Body of pancreas (tissue), 4 donors: Measurements from ENCODE around the gene HMG20A. TPM values are rescaled to one million over a fixed set of nuclear protein-coding genes. Genes with fewer than 3 reads are reported as not detected.

ENCODE experiments used
- ATAC-seq: fragments of 150-250 bp; one replicate; pipeline ENCODE4 v1.9.1; 2016
- DNase-seq, 4 donors: peaks; one replicate each; pipeline ENCODE4 v3.0.0-alpha.2; 2019
- H3K27ac ChIP-seq, 4 donors: fragments of 200-600 bp; sonication (generic); 1 replicate in 3 of 4; 2 replicates in 1 of 4; pipeline versions ENCODE4 v1.5.1 to v1.6.1; 2016 to 2019; ENCODE audit warnings: mild to moderate bottlenecking in 1 of 4, mixed read lengths in 1 of 4, moderate library complexity in 1 of 4
- H3K27me3 ChIP-seq, 2 donors: fragments of 200-600 bp; sonication (generic); one replicate each; pipeline ENCODE4 v1.6.0; 2016; ENCODE audit warnings: mild to moderate bottlenecking in 1 of 2
- H3K36me3 ChIP-seq, 2 donors: fragments of 200-600 bp; sonication (generic); replicated peaks in 1 of 2; 2 replicates each; pipeline ENCODE4 v1.5.1; 2016; ENCODE audit warnings: low read depth in 2 of 2; ENCODE audit not compliant: insufficient read depth in 1 of 2
- H3K4me1 ChIP-seq: fragments of 200-600 bp; sonication (generic); one replicate; pipeline ENCODE4 v1.6.0; 2016
- H3K4me3 ChIP-seq, 2 donors: fragments of 200-600 bp; sonication (generic); 1 replicate in 1 of 2; 2 replicates in 1 of 2; pipeline ENCODE4 v1.5.1; 2016 to 2019
- H3K9me3 ChIP-seq, 3 donors: fragments of 200-600 bp; sonication (generic); 1 replicate in 2 of 3; 2 replicates in 1 of 3; pipeline ENCODE4 v1.5.1; 2016
- CTCF ChIP-seq, 7 experiments: fragments of 450-650 bp in 4 of 7; fragments of 200-600 bp in 3 of 7; sonication (generic) in 3 of 7; IDR thresholded peaks; one replicate each; pipeline ENCODE4 v1.5.1; 2016 to 2019; ENCODE audit warnings: antibody characterized with exemption in 7 of 7
- POLR2A ChIP-seq, 3 donors: fragments of 450-650 bp; IDR thresholded peaks; one replicate each; pipeline ENCODE4 v1.6.1; 2016; ENCODE audit warnings: antibody characterized with exemption in 3 of 3, mild to moderate bottlenecking in 2 of 3
- WGBS, 2 donors: methylation state at CpG; one replicate each; pipeline ENCODE4 v1.1.5; 2017; 5-methylcytosine and 5-hydroxymethylcytosine counted together
- intact Hi-C: fragments of 100-400 bp; cut with DNase I; formaldehyde crosslinking; loops from one replicate; pipeline ENCODE4 v1.15.1; 2023
- total RNA-seq, 2 donors: library from RNA; depleted of rRNA; stranded (reverse); fragments of >200 nt; gene quantifications; one replicate each; pipeline ENCODE4 v1.1.0, GENCODE V29; 2016

HMG20A gene
- total RNA-seq, 2 donors from 2014 or later: 21.8 to 59.0 TPM

DNA sequence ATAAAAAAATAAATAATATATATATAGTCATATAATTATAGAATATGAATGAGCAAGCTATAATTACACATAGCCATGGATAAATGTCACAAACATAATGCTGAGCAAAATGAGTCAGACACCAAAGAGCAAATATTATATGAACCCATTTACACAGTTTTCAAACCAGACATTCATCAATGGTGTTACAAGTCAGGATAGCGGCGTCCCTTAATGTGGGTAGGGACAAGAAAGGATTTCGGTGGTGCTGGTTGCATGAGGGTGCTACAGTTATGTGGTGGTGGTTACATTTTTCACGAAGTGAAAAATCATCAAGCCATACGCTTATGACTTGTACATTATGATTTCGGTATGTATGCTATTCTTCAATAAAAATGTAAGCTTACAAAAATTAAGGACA is 100.5 kb downstream of the HMG20A start:
- ATAC-seq (no peak), DNase-seq (no peak)
- H3K4me1 ChIP-seq: no peaks in the 10 kb centered on the region
- no peaks in the 10 kb centered on the region for H3K9me3 ChIP-seq
- H3K4me3 ChIP-seq: no peak overlapping the region
- TF ChIP-seq POLR2A (IDR thresholded peaks at IDR 0.05) (no peak), CTCF (IDR thresholded peaks at IDR 0.05) (no peak)
- no peaks in the 10 kb centered on the region for H3K27me3 ChIP-seq
- H3K27ac ChIP-seq: no peak overlapping the region
- intact Hi-C loops: no loop called here
- H3K36me3 ChIP-seq: no peaks in the 10 kb centered on the region
- 92% methylated on average over 6 of the region's 6 CpGs for WGBS, 2 donors

- TF ChIP-seq CTCF (IDR thresholded peaks at IDR 0.05) (no peak), POLR2A (IDR thresholded peaks at IDR 0.05) (no peak)
- no peak overlapping the region for H3K27ac ChIP-seq
- ATAC-seq (no peak), DNase-seq (no peak)
- no peaks in the 10 kb centered on the region for H3K36me3 ChIP-seq
- H3K4me1 ChIP-seq: no peaks in the 10 kb centered on the region
- H3K27me3 ChIP-seq: no peaks in the 10 kb centered on the region
- intact Hi-C loops: no loop called here
- H3K4me3 ChIP-seq: no peak overlapping the region
- 88 to 93% methylated on average over 5 to 6 of the region's 6 CpGs for WGBS, 2 donors
- no peaks in the 10 kb centered on the region for H3K9me3 ChIP-seq
Observed at GRCh38 chr15:77525400-77525811, 104.7 kb downstream of the HMG20A start.

- H3K36me3 ChIP-seq: no peaks in the 10 kb centered on the region
- 74 to 88% methylated on average over 11 of the region's 11 CpGs for WGBS, 2 donors
- H3K27ac ChIP-seq: no peak overlapping the region
- no peaks in the 10 kb centered on the region for H3K9me3 ChIP-seq
- H3K4me1 ChIP-seq: no peaks in the 10 kb centered on the region
- intact Hi-C loops: no loop called here
- no peaks in the 10 kb centered on the region for H3K27me3 ChIP-seq
- DNase-seq (no peak), ATAC-seq (no peak)
- H3K4me3 ChIP-seq: no peak overlapping the region
- TF ChIP-seq POLR2A (IDR thresholded peaks at IDR 0.05) (no peak), CTCF (IDR thresholded peaks at IDR 0.05) (no peak)
Observed at GRCh38 chr15:77525907-77526594, 105.4 kb downstream of the HMG20A start.

- DNase-seq: no peak
- Histone ChIP-seq H3K36me3 (no peaks in the 10 kb centered on the region), H3K4me1 (no peaks in the 10 kb centered on the region), H3K27ac (no peak overlapping the region), H3K4me3 (no peak overlapping the region), H3K27me3 (no peaks in the 10 kb centered on the region), H3K9me3 (no peaks in the 10 kb centered on the region)
- WGBS, 2 donors: 88 to 90% methylated on average over 10 to 14 of the region's 14 CpGs
- intact Hi-C loops: no loop called here
- no peak for ATAC-seq
- no peak for TF ChIP-seq POLR2A (IDR thresholded peaks at IDR 0.05)
- TF ChIP-seq CTCF (IDR thresholded peaks at IDR 0.05): no peak
Observed at GRCh38 chr15:77526595-77527163, 106.0 kb downstream of the HMG20A start.
